Prostate gland (tissue), 2 donors: Measurements from ENCODE around the gene ANKRD16.
"Not testable (repeated sequence)": the region's sequence is repeated elsewhere in the genome, so short reads cannot be mapped to it uniquely, and the experiment has no call there.

Source experiments
- POLR2A ChIP-seq: fragments of 450-650 bp; IDR thresholded peaks from one replicate; pipeline ENCODE4 v1.6.1; 2016; ENCODE audit warnings: antibody characterized with exemption, mild to moderate bottlenecking
- POLR2AphosphoS5 ChIP-seq: sonication (generic); formaldehyde crosslinking; IDR thresholded peaks from one replicate; pipeline ENCODE4 v1.6.1; 2017; ENCODE audit warnings: antibody characterized with exemption
- TF ChIP-seq, protein P1 (sequence below), 4 experiments: fragments of 200-600 bp in 2 of 4; fragments of 450-650 bp in 2 of 4; sonication (generic) in 2 of 4; IDR thresholded peaks; 1 replicate in 3 of 4; 2 replicates in 1 of 4; pipeline ENCODE4 v1.5.1; 2016 to 2019; ENCODE audit warnings: antibody characterized with exemption in 4 of 4, mild to moderate bottlenecking in 2 of 4, moderate library complexity in 2 of 4

DNA sequence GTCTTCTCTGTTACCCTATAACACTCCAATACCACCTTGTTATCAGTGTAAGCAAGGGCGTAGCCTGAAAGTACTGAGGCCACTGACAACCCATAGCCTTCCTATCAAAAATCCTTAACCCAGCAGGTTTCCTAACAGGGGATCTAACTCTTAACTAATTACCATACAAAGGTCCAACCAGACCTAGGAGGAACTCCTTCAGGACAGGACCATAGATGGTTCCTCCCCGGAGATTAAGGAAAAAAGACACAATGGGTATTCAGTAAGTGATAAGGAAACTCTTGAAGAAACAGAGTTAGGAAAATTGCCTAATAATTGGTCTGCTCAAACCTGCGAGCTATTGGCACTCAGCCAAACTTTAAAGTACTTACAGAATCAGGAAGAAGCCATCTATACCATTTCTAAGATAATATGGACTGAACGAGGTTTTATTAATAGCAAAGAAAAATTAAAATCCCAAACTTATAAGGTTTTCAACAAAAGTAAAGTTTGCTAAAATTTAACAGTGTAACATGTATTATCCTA lies 22.5 kb downstream of the ANKRD16 start:
- TF ChIP-seq, protein P1, sequence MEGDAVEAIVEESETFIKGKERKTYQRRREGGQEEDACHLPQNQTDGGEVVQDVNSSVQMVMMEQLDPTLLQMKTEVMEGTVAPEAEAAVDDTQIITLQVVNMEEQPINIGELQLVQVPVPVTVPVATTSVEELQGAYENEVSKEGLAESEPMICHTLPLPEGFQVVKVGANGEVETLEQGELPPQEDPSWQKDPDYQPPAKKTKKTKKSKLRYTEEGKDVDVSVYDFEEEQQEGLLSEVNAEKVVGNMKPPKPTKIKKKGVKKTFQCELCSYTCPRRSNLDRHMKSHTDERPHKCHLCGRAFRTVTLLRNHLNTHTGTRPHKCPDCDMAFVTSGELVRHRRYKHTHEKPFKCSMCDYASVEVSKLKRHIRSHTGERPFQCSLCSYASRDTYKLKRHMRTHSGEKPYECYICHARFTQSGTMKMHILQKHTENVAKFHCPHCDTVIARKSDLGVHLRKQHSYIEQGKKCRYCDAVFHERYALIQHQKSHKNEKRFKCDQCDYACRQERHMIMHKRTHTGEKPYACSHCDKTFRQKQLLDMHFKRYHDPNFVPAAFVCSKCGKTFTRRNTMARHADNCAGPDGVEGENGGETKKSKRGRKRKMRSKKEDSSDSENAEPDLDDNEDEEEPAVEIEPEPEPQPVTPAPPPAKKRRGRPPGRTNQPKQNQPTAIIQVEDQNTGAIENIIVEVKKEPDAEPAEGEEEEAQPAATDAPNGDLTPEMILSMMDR (IDR thresholded peaks at IDR 0.05) = not testable (repeated sequence)
- not testable (repeated sequence) for TF ChIP-seq POLR2AphosphoS5, POLR2A
